Measurements from ENCODE around the gene SEPTIN5. TPM values are rescaled to one million over a fixed set of nuclear protein-coding genes. Genes with fewer than 3 reads are reported as not detected.

The SEPTIN5 gene
- total RNA-seq, 1 experiment from 2014 or later = 2.0 TPM

DNA sequence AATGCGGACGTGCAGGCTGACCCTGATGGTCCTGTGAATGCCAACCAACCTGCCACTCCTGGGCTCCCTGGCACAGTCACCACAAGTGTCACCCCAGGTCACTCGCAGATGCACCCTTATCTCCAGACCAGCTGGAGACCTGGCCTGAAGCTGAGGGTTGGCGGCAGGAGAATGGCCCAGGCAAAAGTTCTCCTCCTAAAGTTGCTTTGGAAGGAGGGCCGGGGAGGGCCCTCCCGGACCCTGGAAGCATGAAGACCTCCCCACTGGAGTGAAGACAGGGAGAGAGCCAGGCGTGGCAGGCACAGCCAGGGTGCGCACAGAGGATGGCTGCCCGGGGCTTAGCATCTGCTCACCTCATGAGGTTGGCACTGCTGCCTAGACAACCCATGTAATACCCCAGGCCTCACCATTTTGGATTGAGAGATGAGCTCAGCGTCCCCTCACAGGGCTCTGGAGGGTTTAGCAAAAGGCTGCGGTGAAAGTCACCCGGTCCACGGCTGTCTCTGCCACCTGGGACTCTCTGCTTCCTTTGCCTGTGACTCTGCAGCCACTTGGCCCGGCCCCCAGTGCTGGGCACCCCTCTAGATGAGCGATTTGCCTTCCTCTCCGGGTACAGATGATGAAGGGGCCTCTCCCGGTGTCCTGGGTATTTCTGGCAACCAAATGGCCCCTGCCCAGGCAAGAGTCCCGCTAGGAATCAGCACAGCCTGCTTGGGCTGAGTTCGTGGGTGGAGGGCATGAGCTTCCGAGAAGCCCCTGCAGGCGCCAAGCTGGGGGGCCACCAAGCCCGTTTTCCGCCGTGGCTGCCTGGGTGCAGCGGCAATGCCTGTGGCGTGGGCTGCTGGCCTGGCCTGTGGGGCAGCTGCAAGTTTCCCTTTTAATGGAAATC, 48.3 kb upstream of the SEPTIN5 start:
- no TSS peak for BruUV-seq (replicated peaks)
- Histone ChIP-seq H3K27ac (no peak overlapping the region), H3K9me3 (ENCODE audit: insufficient read depth, low read depth) (no peaks in the 10 kb centered on the region), H3K27me3 (ENCODE audit: insufficient read depth, low read depth) (no peaks in the 10 kb centered on the region), H3K36me3 (ENCODE audit: low read depth) (no peaks in the 10 kb centered on the region), H3K4me3 (no peak overlapping the region), H3K4me1 (replicated peaks; ENCODE audit: insufficient read depth) (peaks cover 18% of the 10 kb centered on the region), H3F3A (ENCODE audit: insufficient read depth, low read depth) (no peaks in the 10 kb centered on the region), H3K79me2 (ENCODE audit: low read depth) (no peaks in the 10 kb centered on the region), H2AFZ (no peak overlapping the region), H3K9me2 (ENCODE audit: insufficient read depth) (no peaks in the 10 kb centered on the region), H4K20me1 (ENCODE audit: insufficient read depth) (no peaks in the 10 kb centered on the region), H3K4me2 (peak overlapping the region; percentile 16; the same call in 1 of the 2 replicates)
- intact Hi-C loops (cut with micrococcal nuclease; ENCODE audit: unreplicated experiment) = no loop called here
- ChIA-PET POLR2A (ENCODE audit: unreplicated experiment) (interaction anchor here (0.5 kb wide), 1 partner anchor 17 kb away, joined by 11 read pairs; no protein-coding TSS in a partner anchor), CTCF (interaction anchor here (0.5 kb wide), 1 partner anchor 244 kb away, joined by 9 read pairs; no protein-coding TSS in a partner anchor)
- DNase-seq = peak; percentile 60 to 64
- TF ChIP-seq, protein P1, sequence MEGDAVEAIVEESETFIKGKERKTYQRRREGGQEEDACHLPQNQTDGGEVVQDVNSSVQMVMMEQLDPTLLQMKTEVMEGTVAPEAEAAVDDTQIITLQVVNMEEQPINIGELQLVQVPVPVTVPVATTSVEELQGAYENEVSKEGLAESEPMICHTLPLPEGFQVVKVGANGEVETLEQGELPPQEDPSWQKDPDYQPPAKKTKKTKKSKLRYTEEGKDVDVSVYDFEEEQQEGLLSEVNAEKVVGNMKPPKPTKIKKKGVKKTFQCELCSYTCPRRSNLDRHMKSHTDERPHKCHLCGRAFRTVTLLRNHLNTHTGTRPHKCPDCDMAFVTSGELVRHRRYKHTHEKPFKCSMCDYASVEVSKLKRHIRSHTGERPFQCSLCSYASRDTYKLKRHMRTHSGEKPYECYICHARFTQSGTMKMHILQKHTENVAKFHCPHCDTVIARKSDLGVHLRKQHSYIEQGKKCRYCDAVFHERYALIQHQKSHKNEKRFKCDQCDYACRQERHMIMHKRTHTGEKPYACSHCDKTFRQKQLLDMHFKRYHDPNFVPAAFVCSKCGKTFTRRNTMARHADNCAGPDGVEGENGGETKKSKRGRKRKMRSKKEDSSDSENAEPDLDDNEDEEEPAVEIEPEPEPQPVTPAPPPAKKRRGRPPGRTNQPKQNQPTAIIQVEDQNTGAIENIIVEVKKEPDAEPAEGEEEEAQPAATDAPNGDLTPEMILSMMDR (conservative IDR thresholded peaks at IDR 0.05) = no peak

- Histone ChIP-seq H3K9me2 (ENCODE audit: insufficient read depth) (no peaks in the 10 kb centered on the region), H3K27me3 (ENCODE audit: insufficient read depth, low read depth) (no peaks in the 10 kb centered on the region), H3F3A (ENCODE audit: insufficient read depth, low read depth) (no peaks in the 10 kb centered on the region), H3K9me3 (ENCODE audit: insufficient read depth, low read depth) (no peaks in the 10 kb centered on the region), H3K79me2 (ENCODE audit: low read depth) (no peaks in the 10 kb centered on the region), H3K27ac (no peak overlapping the region), H3K4me2 (no peak overlapping the region), H4K20me1 (ENCODE audit: insufficient read depth) (no peaks in the 10 kb centered on the region), H2AFZ (no peak overlapping the region), H3K4me1 (replicated peaks; ENCODE audit: insufficient read depth) (peaks cover 18% of the 10 kb centered on the region), H3K4me3 (no peak overlapping the region), H3K36me3 (ENCODE audit: low read depth) (no peaks in the 10 kb centered on the region)
- intact Hi-C loops (cut with micrococcal nuclease; ENCODE audit: unreplicated experiment) = no loop called here
- DNase-seq = no peak
- TF ChIP-seq EZH2 (IDR thresholded peaks at IDR 0.05; ENCODE audit: low read depth) = no peak
- TF ChIP-seq, protein P1 (conservative IDR thresholded peaks at IDR 0.05) = no peak
- no TSS peak for BruUV-seq (replicated peaks)
- ChIA-PET CTCF (no interaction called here), POLR2A (ENCODE audit: unreplicated experiment) (no interaction called here)
Observed at GRCh38 chr22:19666673-19667593, 47.4 kb upstream of the SEPTIN5 start.

DNA sequence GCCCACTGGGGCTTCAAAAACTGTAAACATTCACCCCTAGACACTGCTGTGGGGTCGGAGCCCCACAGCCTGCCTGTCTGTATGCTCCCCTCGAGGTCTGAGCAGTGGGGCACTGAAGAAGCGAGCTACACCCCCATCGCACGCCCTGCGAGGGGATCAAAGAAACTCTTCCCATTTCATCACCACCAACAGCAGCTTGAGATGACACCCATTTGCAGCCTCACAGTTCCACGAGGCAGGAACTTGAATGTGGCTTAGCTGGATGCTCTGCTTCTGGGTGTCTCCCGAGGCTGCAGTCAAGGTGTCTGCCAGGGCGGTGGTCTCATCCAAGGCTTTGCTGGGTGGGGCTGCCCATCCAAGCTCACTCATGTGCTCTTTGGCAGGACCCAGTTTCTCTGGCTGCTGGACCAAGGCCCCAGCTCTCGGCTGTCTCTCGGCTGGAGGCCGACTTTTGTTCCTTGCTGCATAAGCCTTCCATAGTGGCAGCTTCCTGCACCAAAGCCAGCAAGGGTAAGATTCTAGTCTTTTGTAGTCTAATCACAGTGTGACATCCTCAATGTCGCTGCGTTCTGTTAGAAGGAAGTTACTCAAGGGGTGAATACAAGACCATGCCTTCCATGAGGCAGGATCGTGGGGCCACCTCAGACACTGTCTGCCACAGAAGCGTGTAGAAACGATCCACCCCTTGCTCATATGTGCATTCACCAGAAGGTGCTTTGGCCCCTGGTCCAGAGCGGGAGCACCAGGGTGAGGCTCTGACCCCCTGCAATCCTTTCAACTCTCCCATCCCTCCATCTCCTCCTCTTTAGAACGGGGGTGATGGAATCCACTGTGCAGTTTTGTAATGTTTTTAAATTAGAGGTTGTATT, 46.2 kb upstream of the SEPTIN5 start:
- intact Hi-C loops (cut with micrococcal nuclease; ENCODE audit: unreplicated experiment) = no loop called here
- Histone ChIP-seq H3K9me2 (ENCODE audit: insufficient read depth) (no peaks in the 10 kb centered on the region), H2AFZ (no peak overlapping the region), H3K27me3 (ENCODE audit: insufficient read depth, low read depth) (no peaks in the 10 kb centered on the region), H3K79me2 (ENCODE audit: low read depth) (no peaks in the 10 kb centered on the region), H3F3A (ENCODE audit: insufficient read depth, low read depth) (no peaks in the 10 kb centered on the region), H3K4me2 (no peak overlapping the region), H3K4me1 (replicated peaks; ENCODE audit: insufficient read depth) (peaks cover 17% of the 10 kb centered on the region), H3K4me3 (no peak overlapping the region), H3K9me3 (ENCODE audit: insufficient read depth, low read depth) (no peaks in the 10 kb centered on the region), H3K36me3 (ENCODE audit: low read depth) (no peaks in the 10 kb centered on the region), H3K27ac (no peak overlapping the region), H4K20me1 (ENCODE audit: insufficient read depth) (no peaks in the 10 kb centered on the region)
- no TSS peak for BruUV-seq (replicated peaks)
- POLR2A ChIA-PET (ENCODE audit: unreplicated experiment) = no interaction called here
- no peak for DNase-seq
- TF ChIP-seq, protein P1 (conservative IDR thresholded peaks at IDR 0.05) = no peak
- no peak for TF ChIP-seq EZH2 (IDR thresholded peaks at IDR 0.05; ENCODE audit: low read depth)
- CTCF ChIA-PET = no interaction called here

Data from PC-9 (cell line).